Liver (tissue), 9 donors: ENCODE measurements around the gene TBC1D1. TPM values are rescaled to one million over a fixed set of nuclear protein-coding genes. Genes with fewer than 3 reads are reported as not detected.

Experiments
- DNase-seq: peaks from one replicate; pipeline ENCODE4 v3.0.0-alpha.2; 2017; ENCODE audit warnings: low spot score
- H3K27ac ChIP-seq, 2 donors: one replicate each; pipeline ENCODE4 v1.7.0; 2013; ENCODE audit warnings: inconsistent platforms in 2 of 2, low read length in 2 of 2, control low read depth in 1 of 2, low read depth in 1 of 2, mild to moderate bottlenecking in 1 of 2
- H3K27me3 ChIP-seq, 4 donors: one replicate each; pipeline versions ENCODE4 v1.6.1 to v1.7.0; 2013; ENCODE audit warnings: low read length in 3 of 4, inconsistent platforms in 1 of 4, mild to moderate bottlenecking in 1 of 4, moderate library complexity in 1 of 4; ENCODE audit not compliant: control insufficient read depth in 4 of 4, insufficient read depth in 4 of 4
- H3K36me3 ChIP-seq, 4 donors: one replicate each; pipeline versions ENCODE4 v1.6.1 to v1.7.0; 2013; ENCODE audit warnings: low read length in 3 of 4, mild to moderate bottlenecking in 3 of 4, low read depth in 1 of 4, moderate library complexity in 1 of 4; ENCODE audit not compliant: control insufficient read depth in 4 of 4, insufficient read depth in 3 of 4
- H3K4me1 ChIP-seq, 4 donors: one replicate each; pipeline versions ENCODE4 v1.6.1 to v1.7.0; 2013; ENCODE audit warnings: low read length in 3 of 4, mild to moderate bottlenecking in 3 of 4, moderate library complexity in 1 of 4; ENCODE audit not compliant: control insufficient read depth in 4 of 4, insufficient read depth in 4 of 4
- H3K4me3 ChIP-seq, 3 donors: one replicate each; pipeline versions ENCODE4 v1.6.1 to v1.7.0; 2013; ENCODE audit warnings: low read length in 3 of 3, control low read depth in 1 of 3, low read depth in 1 of 3, mild to moderate bottlenecking in 1 of 3
- H3K9ac ChIP-seq, 2 donors: one replicate each; pipeline ENCODE4 v1.7.0; 2013; ENCODE audit warnings: low read length in 2 of 2, mild to moderate bottlenecking in 2 of 2, moderate library complexity in 2 of 2, control low read depth in 1 of 2, low read depth in 1 of 2
- H3K9me3 ChIP-seq, 4 donors: one replicate each; pipeline versions ENCODE4 v1.6.1 to v1.7.0; 2013; ENCODE audit warnings: low read length in 3 of 4; ENCODE audit not compliant: control insufficient read depth in 4 of 4
- EGR1 ChIP-seq, 2 donors: IDR thresholded peaks; 2 replicates each; pipeline ENCODE4 v1.6.1; 2016 to 2018; ENCODE audit warnings: antibody characterized with exemption in 2 of 2, low read depth in 2 of 2
- FOXA1 ChIP-seq: IDR thresholded peaks from 2 replicates; pipeline ENCODE4 v1.6.1; 2016; ENCODE audit warnings: antibody characterized with exemption
- FOXA2 ChIP-seq: IDR thresholded peaks from 2 replicates; pipeline ENCODE4 v1.6.1; 2016; ENCODE audit warnings: antibody characterized with exemption
- GABPA ChIP-seq, 2 donors: IDR thresholded peaks in 1 of 2; conservative IDR thresholded peaks in 1 of 2; 2 replicates each; pipeline ENCODE4 v1.6.1; 2016; ENCODE audit warnings: antibody characterized with exemption in 2 of 2, mild to moderate bottlenecking in 1 of 2, moderate library complexity in 1 of 2
- HNF4A ChIP-seq, 2 donors: conservative IDR thresholded peaks; 2 replicates each; pipeline ENCODE4 v1.6.1; 2016; ENCODE audit warnings: antibody characterized with exemption in 2 of 2, mild to moderate bottlenecking in 2 of 2
- HNF4G ChIP-seq: IDR thresholded peaks from 2 replicates; pipeline ENCODE4 v1.6.1; 2016; ENCODE audit warnings: antibody characterized with exemption
- JUND ChIP-seq, 2 donors: IDR thresholded peaks; 2 replicates each; pipeline ENCODE4 v1.6.1; 2016; ENCODE audit warnings: antibody characterized with exemption in 2 of 2
- NR2F2 ChIP-seq: IDR thresholded peaks from 2 replicates; pipeline ENCODE4 v1.6.1; 2016; ENCODE audit warnings: antibody characterized with exemption
- RAD21 ChIP-seq, 2 donors: IDR thresholded peaks; 2 replicates each; pipeline ENCODE4 v1.6.1; 2016; ENCODE audit warnings: antibody characterized with exemption in 2 of 2, mild to moderate bottlenecking in 2 of 2
- RXRA ChIP-seq, 2 donors: IDR thresholded peaks; 2 replicates each; pipeline ENCODE4 v1.6.1; 2017 to 2018; ENCODE audit warnings: antibody characterized with exemption in 2 of 2, mild to moderate bottlenecking in 1 of 2
- SP1 ChIP-seq: IDR thresholded peaks from 2 replicates; pipeline ENCODE4 v1.6.1; 2018; ENCODE audit warnings: antibody characterized with exemption, mild to moderate bottlenecking
- TAF1 ChIP-seq: conservative IDR thresholded peaks from 2 replicates; pipeline ENCODE4 v1.6.1; 2016; ENCODE audit warnings: antibody characterized with exemption, mild to moderate bottlenecking
- YY1 ChIP-seq: IDR thresholded peaks from 2 replicates; pipeline ENCODE4 v1.6.1; 2016; ENCODE audit warnings: antibody characterized with exemption, mild to moderate bottlenecking
- WGBS: extraction: QIAGEN DNeasy Blood & Tissue Kit; methylation state at CpG from one replicate; pipeline ENCODE4 v1.1.7; 2013; 5-methylcytosine and 5-hydroxymethylcytosine counted together
- polyA plus RNA-seq, 2 donors: library from polyadenylated mRNA; stranded (reverse) in 1 of 2; unstranded in 1 of 2; fragments of 200-250 nt in 1 of 2; fragments of >200 nt in 1 of 2; fragmentation: Nextera tagmentation in 1 of 2; extraction: Ambion mirVana in 1 of 2; gene quantifications; one replicate each; pipeline versions ENCODE4 v1.2.1 to v1.2.3, GENCODE V29; 2013 to 2015
- total RNA-seq, 2 donors: library from RNA; depleted of rRNA; stranded (reverse); fragments of >200 nt; gene quantifications; one replicate each; pipeline ENCODE4 v1.2.3, GENCODE V29; 2014
- TF ChIP-seq, protein P1 (sequence below): fragments of 150-350 bp; IDR thresholded peaks from 2 replicates; pipeline ENCODE4 v1.5.1; 2017; ENCODE audit warnings: improper control_type of control experiment, low read depth, low read length; ENCODE audit not compliant: missing input control
- TF ChIP-seq, protein P2 (sequence below): IDR thresholded peaks from 2 replicates; pipeline ENCODE4 v1.6.1; 2016; ENCODE audit warnings: antibody characterized with exemption
- TF ChIP-seq, protein P3 (sequence below): IDR thresholded peaks from 2 replicates; pipeline ENCODE4 v1.6.1; 2016; ENCODE audit warnings: antibody characterized with exemption, mild to moderate bottlenecking
- TF ChIP-seq, protein P4 (sequence below): IDR thresholded peaks from 2 replicates; pipeline ENCODE4 v1.6.1; 2016; ENCODE audit warnings: antibody characterized with exemption
- TF ChIP-seq, protein P5 (sequence below): IDR thresholded peaks from 2 replicates; pipeline ENCODE4 v1.6.1; 2016; ENCODE audit warnings: antibody characterized with exemption
- donor health status: healthy.
- donor health status: healthy.
- donor health status: healthy.
- donor health status: healthy.
- donor health status: healthy.

Gene TBC1D1
- total and polyA plus RNA-seq, 4 donors: 15.6 to 41.4 (median 20.9) TPM

DNA sequence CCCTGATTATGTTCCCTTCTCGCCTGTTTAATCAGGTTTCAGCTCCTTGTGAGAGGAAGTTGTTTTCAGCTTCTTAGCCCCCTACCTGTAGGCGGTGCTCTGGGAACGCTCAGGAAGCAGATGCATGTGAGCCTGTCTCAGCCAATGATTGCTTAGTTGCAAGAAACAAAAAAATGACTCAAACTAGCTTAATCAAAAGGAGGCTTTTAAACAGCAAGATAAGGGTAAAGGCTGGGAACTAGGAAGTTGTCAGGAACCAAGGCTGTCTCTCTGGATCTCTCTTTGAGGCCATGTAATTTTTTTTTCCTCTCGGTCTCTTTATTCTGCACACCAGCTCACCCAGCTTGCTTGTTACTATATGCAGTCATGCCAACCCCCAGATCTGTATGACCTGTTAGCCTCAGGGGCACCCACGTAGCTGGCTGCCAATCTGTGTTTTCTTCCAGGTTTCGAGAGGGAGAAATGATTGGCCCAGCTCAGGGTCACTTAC is 178.4 kb downstream of the TBC1D1 start:
- Histone ChIP-seq H3K36me3 (peaks cover 0 to 10% (median 2%) of the 10 kb centered on the region in 4 donors), H3K4me3 (no peak overlapping the region), H3K9me3 (no peaks in the 10 kb centered on the region), H3K27me3 (no peaks in the 10 kb centered on the region), H3K9ac (no peak overlapping the region), H3K27ac (peak overlapping the region; percentile 26 to 29), H3K4me1 (peaks cover 3 to 14% (median 7%) of the 10 kb centered on the region in 4 donors)
- TF ChIP-seq, protein P1, sequence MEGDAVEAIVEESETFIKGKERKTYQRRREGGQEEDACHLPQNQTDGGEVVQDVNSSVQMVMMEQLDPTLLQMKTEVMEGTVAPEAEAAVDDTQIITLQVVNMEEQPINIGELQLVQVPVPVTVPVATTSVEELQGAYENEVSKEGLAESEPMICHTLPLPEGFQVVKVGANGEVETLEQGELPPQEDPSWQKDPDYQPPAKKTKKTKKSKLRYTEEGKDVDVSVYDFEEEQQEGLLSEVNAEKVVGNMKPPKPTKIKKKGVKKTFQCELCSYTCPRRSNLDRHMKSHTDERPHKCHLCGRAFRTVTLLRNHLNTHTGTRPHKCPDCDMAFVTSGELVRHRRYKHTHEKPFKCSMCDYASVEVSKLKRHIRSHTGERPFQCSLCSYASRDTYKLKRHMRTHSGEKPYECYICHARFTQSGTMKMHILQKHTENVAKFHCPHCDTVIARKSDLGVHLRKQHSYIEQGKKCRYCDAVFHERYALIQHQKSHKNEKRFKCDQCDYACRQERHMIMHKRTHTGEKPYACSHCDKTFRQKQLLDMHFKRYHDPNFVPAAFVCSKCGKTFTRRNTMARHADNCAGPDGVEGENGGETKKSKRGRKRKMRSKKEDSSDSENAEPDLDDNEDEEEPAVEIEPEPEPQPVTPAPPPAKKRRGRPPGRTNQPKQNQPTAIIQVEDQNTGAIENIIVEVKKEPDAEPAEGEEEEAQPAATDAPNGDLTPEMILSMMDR: peak; percentile 47
- TF ChIP-seq GABPA (IDR thresholded peaks at IDR 0.05 in 1 of 2, conservative IDR thresholded peaks at IDR 0.05 in 1 of 2): no peak
- TF ChIP-seq RAD21 (IDR thresholded peaks at IDR 0.05): peak; percentile 62 to 88
- DNase-seq: no peak
- 39% methylated on average over 6 of the region's 6 CpGs for WGBS

DNA sequence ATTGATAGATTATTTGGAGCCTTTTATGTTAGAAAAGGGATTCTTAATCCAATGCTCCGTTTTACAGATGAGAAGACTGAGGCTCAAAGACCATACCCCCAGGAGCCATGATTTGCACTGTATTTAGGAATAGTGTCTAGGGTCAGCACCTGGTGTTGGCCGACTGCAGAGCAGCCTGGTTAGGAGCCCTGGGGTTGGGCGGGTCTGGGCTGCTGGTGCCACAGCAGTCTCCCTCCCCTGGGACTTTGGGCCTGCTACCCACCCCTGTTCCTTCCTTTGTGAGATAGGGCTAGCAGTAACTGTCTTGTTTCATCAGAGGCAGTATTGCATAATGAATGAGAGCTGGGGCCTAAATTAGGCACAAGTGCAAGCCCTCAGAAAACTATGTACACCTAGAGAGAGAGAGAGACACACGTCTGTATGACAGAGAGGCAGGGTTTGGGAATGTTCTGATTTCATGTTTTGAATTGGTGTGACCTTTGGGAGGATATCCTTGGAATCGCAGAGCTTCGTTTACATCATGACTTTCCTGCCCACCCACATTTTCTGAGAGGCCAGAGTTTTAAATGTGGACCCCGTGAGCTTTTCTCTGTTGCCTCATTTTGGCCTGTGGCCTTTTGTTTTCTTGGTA is 181.0 kb downstream of the TBC1D1 start:
- no peak overlapping the region for H3K4me3 ChIP-seq
- peaks cover 3 to 19% (median 9%) of the 10 kb centered on the region in 4 donors for H3K4me1 ChIP-seq
- peaks cover 0 to 10% (median 2%) of the 10 kb centered on the region in 4 donors for H3K36me3 ChIP-seq
- H3K9ac ChIP-seq: peak overlapping the region in 1 of 2 donors; percentile 34
- TF ChIP-seq JUND (IDR thresholded peaks at IDR 0.05) (peak in 1 of 2 donors; percentile 41), RXRA (IDR thresholded peaks at IDR 0.05) (peak; percentile 70 to 71), HNF4A (conservative IDR thresholded peaks at IDR 0.05) (peak; percentile 48 to 74), SP1 (peak; percentile 70), NR2F2 (no peak), TAF1 (no peak), FOXA2 (no peak), RAD21 (IDR thresholded peaks at IDR 0.05) (peak; percentile 69 to 75), EGR1 (IDR thresholded peaks at IDR 0.05; ENCODE audit: low read depth in 2 of 2) (no peak), HNF4G (no peak), GABPA (IDR thresholded peaks at IDR 0.05 in 1 of 2, conservative IDR thresholded peaks at IDR 0.05 in 1 of 2) (no peak), YY1 (no peak), FOXA1 (no peak)
- TF ChIP-seq, protein P2, sequence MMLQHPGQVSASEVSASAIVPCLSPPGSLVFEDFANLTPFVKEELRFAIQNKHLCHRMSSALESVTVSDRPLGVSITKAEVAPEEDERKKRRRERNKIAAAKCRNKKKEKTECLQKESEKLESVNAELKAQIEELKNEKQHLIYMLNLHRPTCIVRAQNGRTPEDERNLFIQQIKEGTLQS: peak; percentile 87
- TF ChIP-seq, protein P3, sequence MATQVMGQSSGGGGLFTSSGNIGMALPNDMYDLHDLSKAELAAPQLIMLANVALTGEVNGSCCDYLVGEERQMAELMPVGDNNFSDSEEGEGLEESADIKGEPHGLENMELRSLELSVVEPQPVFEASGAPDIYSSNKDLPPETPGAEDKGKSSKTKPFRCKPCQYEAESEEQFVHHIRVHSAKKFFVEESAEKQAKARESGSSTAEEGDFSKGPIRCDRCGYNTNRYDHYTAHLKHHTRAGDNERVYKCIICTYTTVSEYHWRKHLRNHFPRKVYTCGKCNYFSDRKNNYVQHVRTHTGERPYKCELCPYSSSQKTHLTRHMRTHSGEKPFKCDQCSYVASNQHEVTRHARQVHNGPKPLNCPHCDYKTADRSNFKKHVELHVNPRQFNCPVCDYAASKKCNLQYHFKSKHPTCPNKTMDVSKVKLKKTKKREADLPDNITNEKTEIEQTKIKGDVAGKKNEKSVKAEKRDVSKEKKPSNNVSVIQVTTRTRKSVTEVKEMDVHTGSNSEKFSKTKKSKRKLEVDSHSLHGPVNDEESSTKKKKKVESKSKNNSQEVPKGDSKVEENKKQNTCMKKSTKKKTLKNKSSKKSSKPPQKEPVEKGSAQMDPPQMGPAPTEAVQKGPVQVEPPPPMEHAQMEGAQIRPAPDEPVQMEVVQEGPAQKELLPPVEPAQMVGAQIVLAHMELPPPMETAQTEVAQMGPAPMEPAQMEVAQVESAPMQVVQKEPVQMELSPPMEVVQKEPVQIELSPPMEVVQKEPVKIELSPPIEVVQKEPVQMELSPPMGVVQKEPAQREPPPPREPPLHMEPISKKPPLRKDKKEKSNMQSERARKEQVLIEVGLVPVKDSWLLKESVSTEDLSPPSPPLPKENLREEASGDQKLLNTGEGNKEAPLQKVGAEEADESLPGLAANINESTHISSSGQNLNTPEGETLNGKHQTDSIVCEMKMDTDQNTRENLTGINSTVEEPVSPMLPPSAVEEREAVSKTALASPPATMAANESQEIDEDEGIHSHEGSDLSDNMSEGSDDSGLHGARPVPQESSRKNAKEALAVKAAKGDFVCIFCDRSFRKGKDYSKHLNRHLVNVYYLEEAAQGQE: peak; percentile 30
- TF ChIP-seq, protein P1: peak; percentile 7
- TF ChIP-seq, protein P4, sequence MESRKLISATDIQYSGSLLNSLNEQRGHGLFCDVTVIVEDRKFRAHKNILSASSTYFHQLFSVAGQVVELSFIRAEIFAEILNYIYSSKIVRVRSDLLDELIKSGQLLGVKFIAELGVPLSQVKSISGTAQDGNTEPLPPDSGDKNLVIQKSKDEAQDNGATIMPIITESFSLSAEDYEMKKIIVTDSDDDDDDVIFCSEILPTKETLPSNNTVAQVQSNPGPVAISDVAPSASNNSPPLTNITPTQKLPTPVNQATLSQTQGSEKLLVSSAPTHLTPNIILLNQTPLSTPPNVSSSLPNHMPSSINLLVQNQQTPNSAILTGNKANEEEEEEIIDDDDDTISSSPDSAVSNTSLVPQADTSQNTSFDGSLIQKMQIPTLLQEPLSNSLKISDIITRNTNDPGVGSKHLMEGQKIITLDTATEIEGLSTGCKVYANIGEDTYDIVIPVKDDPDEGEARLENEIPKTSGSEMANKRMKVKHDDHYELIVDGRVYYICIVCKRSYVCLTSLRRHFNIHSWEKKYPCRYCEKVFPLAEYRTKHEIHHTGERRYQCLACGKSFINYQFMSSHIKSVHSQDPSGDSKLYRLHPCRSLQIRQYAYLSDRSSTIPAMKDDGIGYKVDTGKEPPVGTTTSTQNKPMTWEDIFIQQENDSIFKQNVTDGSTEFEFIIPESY: peak; percentile 55
- TF ChIP-seq, protein P5, sequence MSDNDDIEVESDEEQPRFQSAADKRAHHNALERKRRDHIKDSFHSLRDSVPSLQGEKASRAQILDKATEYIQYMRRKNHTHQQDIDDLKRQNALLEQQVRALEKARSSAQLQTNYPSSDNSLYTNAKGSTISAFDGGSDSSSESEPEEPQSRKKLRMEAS: peak; percentile 62
- DNase-seq: no peak
- peak overlapping the region; percentile 49 to 58 for H3K27ac ChIP-seq
- no peaks in the 10 kb centered on the region for H3K27me3 ChIP-seq
- no peaks in the 10 kb centered on the region for H3K9me3 ChIP-seq
- 29% methylated on average over 7 of the region's 7 CpGs for WGBS
